HuH-7 (cell line): Measurements from ENCODE around the gene PAPPA2.
"Not testable (repeated sequence)": the region's sequence is repeated elsewhere in the genome, so short reads cannot be mapped to it uniquely, and the experiment has no call there.

ENCODE experiments used
- DNase-seq: peaks from one replicate; pipeline ENCODE4 v3.0.0; 2011; ENCODE audit warnings: low spot score

Gene PAPPA2, protein sequence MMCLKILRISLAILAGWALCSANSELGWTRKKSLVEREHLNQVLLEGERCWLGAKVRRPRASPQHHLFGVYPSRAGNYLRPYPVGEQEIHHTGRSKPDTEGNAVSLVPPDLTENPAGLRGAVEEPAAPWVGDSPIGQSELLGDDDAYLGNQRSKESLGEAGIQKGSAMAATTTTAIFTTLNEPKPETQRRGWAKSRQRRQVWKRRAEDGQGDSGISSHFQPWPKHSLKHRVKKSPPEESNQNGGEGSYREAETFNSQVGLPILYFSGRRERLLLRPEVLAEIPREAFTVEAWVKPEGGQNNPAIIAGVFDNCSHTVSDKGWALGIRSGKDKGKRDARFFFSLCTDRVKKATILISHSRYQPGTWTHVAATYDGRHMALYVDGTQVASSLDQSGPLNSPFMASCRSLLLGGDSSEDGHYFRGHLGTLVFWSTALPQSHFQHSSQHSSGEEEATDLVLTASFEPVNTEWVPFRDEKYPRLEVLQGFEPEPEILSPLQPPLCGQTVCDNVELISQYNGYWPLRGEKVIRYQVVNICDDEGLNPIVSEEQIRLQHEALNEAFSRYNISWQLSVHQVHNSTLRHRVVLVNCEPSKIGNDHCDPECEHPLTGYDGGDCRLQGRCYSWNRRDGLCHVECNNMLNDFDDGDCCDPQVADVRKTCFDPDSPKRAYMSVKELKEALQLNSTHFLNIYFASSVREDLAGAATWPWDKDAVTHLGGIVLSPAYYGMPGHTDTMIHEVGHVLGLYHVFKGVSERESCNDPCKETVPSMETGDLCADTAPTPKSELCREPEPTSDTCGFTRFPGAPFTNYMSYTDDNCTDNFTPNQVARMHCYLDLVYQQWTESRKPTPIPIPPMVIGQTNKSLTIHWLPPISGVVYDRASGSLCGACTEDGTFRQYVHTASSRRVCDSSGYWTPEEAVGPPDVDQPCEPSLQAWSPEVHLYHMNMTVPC (N-terminal part only)

DNA sequence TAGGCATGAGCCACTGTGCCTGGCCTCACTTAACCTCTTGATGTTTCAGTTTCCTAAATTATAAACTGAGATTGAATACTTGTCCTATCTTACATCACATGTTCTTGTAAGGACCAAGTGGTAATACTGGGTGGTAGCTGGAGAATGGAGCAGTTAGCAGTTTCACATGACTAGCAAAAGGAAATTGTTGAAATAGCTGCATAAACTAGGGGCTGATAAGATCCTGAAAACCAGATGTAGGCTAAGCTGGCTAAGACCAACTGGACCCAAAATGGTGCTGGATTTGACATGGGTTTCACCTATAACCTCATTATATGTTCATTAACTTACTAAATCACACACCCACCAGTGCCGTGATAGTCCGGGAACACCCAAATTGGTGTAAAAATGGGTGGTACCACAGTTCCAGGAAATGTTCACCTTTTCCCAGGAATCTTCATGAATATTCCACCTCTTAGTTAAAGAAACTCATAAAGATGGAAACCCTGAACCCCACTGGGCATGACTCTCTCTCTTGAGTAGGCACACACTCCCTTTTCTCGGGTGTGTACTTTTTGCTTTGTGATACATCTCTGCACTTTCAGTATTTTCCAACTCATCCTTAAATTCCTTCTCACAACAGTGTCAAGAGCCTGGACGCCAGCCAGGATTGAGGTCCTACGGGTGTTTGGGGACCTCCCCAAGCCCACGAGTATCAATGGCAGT lies at the start of gene PAPPA2:
Gene PAPPA2 (plus strand): TSS at position 502 of the 705 bp plus-strand sequence. CDS start 93,148 bp downstream, outside the sequence.
- DNase-seq = no peak

DNA sequence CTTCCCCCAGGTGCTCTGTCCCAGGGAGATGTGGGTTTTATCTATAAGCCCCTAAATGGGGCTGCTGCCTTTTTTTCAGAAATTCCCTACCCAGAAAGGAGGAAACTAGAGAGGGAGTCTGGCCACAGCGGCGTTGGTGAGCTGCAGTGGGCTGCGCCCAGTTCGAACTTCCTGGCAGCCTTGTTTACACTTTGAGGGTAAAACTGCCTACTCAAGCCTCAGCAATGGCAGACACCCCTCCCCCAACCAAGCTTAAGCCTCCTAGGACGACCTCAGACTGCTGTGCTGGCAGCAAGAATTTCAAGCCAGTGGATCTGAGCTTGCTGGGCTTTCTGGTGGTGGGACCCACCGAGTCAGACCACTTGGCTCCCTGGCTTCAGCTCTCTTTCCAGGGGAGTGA lies 46.2 kb upstream of the PAPPA2 start:
- no peak for DNase-seq

- DNase-seq = not testable (repeated sequence)
These were observed 43.4 kb upstream of the PAPPA2 start for GRCh38 chr1:176419608-176420007.

DNA sequence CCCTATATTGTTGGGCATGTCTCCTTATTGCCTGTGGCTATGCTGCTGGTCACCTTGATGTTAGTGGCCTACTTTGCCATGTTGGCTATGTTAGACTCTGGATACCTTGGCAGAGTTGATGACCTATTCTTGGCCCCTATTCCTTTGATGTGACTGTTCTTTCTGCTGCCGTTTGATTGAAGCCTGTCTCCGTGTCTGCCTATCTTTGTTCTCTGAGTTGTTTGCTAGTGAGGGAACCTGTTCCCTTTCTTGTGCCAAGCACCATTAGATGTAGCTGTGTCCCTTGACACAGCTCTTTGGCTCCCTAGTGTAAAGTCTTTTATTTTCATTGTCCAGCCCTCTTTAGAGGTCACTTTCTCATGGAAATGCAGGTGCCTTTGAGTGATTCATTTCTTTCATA lies 28.7 kb upstream of the PAPPA2 start:
- DNase-seq = no peak

DNA sequence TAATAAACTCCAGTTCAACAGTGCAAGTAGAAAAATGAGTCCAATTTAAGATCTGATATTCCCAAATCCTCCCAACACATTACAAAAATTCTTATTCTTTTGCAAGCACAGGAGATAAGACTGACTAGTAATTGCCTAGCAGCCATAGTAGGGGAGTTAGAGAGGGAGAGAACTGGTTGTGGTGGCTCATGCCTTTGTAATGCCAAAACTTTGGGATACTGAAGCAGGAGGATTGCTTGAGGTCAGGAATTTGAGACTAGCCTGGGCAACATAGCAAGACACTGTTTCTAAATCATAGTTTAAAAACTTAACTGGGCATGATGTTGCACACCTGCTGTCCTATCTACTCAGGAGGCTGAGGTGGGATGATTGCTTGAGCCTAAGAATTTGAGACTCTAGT lies 26.7 kb upstream of the PAPPA2 start:
- no peak for DNase-seq

GRCh38 chr1:176440176-176440575 lies 22.8 kb upstream of the PAPPA2 start:
- no peak for DNase-seq

DNA sequence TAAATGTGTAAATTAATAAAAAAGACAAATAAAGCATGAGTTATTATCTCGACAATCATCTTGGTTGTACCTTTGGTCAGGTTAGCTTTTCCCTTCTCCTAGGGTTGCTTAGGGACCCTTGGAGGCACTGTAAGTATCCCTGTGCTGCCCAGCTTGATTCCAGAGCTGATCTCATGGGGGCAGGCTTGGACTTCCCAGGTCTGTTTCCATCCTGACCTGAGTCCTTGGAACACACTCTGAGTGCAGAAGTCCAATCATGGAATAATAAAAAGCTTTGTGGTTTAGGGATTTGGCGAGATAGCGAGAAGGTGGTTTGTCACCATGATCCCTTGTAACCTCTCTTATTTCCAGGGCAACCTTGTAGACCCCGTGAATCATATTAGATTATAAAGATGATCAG lies 18.7 kb upstream of the PAPPA2 start:
- no peak for DNase-seq

DNA sequence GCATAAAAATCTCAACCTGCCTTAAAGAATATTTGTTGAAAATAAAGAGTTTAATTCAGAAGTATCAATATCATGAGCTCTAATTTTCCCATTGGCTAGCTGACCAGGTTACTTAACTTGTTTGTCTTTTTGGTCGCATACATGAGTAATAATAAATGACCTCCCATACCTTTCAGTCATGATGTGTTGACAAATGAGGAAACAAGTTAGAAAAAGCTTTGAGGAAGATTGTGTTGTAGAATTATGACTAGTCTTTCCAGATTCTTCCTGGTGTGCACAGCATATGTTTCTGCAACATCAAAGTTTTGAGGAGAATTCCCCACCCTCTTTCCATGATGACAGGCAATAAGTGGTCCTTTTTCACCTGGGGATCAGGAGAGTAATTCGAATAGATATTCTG lies 17.6 kb upstream of the PAPPA2 start:
- DNase-seq = no peak

GRCh38 chr1:176448340-176448739 lies 14.6 kb upstream of the PAPPA2 start:
- no peak for DNase-seq

- no peak for DNase-seq
These were observed 12.4 kb upstream of the PAPPA2 start for GRCh38 chr1:176450526-176450925.

DNA sequence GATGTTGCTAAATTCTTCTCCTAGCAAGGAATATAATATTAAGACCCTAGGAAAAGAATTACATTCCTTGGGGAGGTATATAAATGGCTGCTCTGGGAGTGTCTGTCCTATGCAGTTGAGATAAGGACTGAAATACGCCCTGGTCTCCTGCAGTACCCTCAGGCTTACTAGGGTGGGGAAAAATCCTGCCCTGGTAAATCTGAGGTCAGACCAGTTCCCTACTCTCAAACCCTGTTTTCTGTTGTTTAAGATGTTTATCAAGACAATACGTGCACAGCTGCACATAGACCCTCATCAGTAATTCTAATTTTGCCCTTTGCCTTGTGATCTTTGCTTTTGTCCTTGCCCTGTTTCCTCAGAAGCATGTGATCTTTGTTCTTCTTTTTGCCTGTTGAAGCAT lies 11.2 kb upstream of the PAPPA2 start:
- DNase-seq = not testable (repeated sequence)

DNA sequence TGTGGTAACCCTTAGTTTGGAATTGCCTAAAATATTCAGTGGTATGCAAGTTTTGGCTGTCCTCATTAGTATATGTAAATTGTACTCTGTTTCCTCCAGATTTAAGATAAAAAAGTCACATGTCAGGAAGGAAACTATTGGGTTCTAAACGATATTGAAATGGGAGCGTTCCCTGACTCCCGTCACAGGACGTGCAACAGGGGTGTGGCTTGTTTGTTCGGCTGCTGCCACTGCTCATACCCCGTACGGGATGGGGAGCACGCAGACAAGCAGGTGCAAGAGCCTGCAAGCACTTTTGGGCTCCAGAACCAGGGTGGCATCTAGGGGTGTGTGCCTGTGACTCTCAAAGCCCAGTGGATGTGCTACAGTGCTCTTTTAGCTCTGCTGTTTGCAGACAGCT lies 6.2 kb upstream of the PAPPA2 start:
- no peak for DNase-seq

GRCh38 chr1:176460544-176461336 lies 2.2 kb upstream of the PAPPA2 start:
- no peak for DNase-seq

- DNase-seq = no peak
These were observed 1.4 kb upstream of the PAPPA2 start for GRCh38 chr1:176461576-176461975.

DNA sequence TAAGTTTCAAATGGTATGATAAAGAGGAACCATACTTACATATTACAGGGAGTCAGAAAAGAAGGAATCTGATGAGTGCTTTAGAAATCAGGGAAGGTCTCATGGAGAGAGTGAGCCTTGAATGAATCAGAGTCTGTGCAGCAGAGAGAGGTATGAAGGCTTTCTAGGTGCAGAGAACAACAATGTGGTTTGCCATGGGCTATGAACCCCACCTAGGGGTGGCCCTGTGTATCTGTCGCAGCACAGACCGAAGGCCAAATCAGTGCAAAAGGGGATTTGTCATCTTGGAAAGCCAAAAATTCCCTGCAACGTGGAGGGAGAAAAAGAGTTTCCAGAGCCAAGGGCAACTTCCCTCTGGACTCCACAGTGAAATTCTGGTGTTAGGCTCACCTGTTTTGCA lies 3.5 kb downstream of the PAPPA2 start:
- DNase-seq = peak; percentile 12

DNA sequence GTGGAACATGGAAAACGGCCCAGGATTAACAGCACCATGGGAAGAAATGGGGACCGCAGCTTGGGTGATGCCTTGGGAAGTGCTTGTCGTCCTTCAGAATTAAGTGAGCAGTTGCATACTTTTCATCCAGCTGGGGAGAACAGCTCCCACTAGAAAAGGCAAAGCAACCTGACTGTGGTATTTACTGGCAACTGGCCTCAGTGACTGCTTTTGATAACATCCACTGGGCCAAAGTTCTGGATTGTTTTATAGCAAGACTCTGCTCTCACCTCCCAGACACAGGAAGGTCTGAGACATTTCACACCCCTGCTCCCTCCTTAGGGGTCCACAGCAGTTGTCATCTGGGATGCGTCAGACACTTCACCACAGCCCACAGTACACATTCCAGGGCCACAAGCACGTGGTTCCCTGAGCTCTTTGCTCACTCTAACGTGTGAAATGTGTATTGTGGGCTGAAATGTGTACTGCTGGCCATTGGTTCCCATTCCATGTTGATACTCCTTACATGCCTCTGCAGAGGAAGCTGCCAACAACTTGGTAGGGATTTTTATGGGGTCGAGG lies 6.6 kb downstream of the PAPPA2 start:
- no peak for DNase-seq

GRCh38 chr1:176471338-176472121 lies 8.6 kb downstream of the PAPPA2 start:
- no peak for DNase-seq

- DNase-seq = no peak
These were observed 17.0 kb downstream of the PAPPA2 start for GRCh38 chr1:176479971-176480370.

DNA sequence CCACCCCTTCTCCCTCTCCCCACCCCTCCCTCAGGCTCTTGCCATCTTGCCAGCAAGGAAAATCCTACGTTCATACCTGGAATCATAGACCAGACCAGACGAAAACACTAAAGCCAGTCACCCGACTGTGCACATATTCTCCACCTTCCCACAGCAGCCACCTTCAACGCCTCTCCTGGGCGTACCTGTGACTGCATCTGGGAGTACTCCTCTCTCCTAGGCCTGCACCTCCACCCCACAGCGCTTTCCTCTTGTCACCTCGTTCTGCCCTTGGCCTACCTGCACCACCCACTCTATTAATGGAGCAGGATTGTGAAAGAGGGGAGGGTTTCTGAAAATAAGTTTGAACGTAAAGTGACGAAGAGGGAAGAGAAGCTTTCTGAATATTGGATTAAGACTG lies 17.8 kb downstream of the PAPPA2 start:
- no peak for DNase-seq

DNA sequence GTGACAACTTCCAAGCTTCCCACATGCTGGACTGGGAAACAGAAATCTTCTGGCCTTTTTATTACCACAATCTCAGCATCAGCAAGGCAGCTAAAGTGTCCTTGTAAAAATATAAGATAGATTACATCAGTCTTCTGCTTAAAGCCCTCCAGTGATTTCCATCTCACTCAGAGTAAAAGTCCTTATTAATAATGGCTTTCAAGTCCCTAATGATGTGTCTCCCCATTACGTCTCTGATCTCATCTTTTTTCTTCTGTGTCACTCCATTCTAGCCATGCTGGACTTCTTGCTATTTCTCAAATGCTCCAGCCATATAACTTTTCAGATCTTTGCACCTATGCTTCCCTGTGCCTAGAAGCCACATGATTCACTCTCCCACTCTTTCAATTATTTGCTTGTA lies 22.1 kb downstream of the PAPPA2 start:
- DNase-seq = no peak
